GM19023 (cell line): ENCODE data around the gene ZNF326.

Experiments used
- ATAC-seq: cut with Tn5 transposase; IDR thresholded peaks from one replicate; pipeline ENCODE4 v1.9.1; 2021; ENCODE audit warnings: mild to moderate bottlenecking, moderate library complexity; ENCODE audit not compliant: unreplicated experiment

The ZNF326 gene

DNA sequence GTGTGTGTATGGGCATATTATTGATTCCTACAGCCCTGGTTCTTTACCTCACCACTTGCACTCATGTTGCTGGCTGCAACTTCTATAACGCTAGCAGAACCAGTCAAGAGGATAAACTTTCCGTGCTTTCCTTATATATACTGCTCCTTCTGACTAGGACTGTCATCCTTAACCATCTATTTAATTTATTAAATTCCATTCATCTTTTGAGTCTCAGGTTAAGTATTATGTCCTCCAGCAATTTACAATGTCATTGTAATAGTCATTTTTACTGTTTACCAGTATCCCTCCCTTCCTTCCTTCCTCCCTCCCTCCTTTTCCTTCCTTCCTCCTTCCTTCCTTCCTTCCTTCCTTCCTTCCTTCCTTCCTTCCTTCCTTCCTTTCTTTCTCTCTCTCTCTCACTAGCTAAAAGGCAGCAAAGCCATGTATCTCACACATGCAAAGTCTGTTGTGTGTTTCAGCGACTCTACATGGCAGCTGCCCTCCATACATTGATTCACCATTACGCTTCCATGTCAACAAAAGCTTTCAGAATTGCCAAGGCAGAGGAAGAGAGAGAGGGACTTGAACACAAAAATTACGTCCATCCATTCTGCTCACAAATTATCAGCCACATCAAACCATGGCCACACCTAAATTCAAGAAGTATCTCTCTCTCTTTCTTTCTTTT is 73.8 kb downstream of the ZNF326 start:
- no peak for ATAC-seq

DNA sequence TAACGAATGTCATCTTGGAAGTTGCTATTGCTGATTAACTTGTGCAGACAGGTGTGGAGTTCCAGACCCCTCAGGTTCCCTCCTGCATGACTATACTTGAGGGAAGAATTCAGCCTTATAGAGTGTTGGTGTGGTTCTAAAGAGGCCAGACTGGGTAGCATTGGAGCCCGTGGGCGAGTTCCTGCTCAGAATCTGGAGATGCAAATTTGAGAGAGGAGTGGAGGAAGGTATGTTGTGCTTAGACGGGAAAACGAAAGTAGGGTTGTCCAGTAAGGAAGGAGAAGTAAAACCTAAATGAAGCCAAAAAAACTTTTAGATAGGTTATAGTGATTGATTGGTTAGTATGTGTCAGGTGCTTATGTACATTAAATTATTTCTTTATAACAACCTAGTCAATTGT is 79.2 kb downstream of the ZNF326 start:
- ATAC-seq, result no peak

DNA sequence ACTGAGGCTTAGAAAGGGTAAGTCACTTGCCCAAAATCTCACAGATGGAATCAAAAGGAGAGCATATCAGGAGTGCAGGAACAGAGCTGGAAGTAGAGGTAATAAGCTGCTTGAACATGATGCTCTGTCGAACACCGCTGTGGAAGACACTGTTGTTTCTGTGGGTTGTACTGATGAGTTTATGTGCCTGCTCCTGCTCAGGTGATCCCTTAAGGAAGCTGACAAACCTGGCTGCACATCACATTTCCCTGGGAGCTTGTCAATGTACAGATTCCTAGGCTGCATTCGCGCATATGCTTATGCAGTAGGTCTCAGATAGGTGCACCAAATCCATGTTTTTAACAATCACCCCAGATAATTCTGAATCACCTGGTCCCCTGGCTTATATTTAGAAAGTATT is 79.7 kb downstream of the ZNF326 start:
- no peak for ATAC-seq

DNA sequence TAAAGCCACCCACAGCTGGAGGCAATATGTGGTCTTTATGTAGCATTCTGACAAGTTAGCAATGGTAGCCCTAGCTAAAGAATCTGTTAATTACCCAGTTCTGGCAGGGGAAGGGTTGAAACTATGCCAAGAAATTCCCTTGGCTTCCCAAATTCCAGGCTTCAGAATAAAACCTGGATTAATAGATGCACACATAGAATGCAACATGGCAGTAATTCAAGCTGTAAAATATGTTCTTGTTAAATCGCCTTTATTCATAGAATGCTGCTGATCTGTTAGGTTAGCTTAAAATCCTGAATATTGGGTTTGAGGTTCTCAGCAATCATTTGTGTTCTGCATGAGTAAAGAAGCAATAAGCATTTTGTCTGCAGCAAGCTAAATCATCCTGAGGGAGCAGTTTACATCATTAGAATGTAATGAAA is 80.1 kb downstream of the ZNF326 start:
- no peak for ATAC-seq

DNA sequence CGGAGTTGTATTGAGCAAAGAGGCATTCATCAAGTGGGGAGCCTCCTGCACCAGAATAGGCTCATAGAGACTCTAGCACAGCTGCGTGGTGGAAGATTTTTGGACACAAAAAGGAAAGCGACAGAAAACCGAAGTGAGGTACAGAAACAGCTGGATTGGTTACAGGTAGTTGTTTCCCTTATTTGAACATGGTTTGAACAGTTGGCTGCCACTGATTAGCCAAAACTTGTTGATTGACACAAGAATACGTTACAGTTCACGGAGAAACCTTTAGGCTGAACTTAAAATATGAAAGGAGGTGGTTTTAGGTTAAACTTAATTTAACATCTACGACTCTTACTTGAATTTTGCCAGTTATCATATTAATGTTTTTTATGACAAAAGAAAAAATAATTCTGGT is 89.1 kb downstream of the ZNF326 start:
- ATAC-seq, result no peak
